Stimulated activated CD8-positive, alpha-beta memory T cell treated with anti-CD3 and anti-CD28 coated beads, Interleukin-15, amount 100 ng/mL, for 48 hours (primary cell): ENCODE data around the gene ARL6IP5.

ENCODE experiments used
- DNase-seq, 2 donors: peaks; one replicate each; pipeline ENCODE4 v3.0.0-alpha.2; 2020; ENCODE audit warnings: low read depth in 2 of 2

ARL6IP5 gene

GRCh38 chr3:69085833-69086722 lies 1.3 kb downstream of the ARL6IP5 start:
- DNase-seq: peak; percentile 65 to 76

GRCh38 chr3:69087030-69087791 lies 2.5 kb downstream of the ARL6IP5 start:
- DNase-seq: no peak

GRCh38 chr3:69088063-69088462 lies 3.3 kb downstream of the ARL6IP5 start:
- DNase-seq: no peak

- DNase-seq: no peak
Measured at GRCh38 chr3:69090021-69090420, 5.3 kb downstream of the ARL6IP5 start.

- no peak for DNase-seq
Measured at GRCh38 chr3:69091389-69092029, 6.8 kb downstream of the ARL6IP5 start.

GRCh38 chr3:69092030-69092516 lies 7.3 kb downstream of the ARL6IP5 start:
- DNase-seq: no peak

GRCh38 chr3:69094467-69095205 lies 9.9 kb downstream of the ARL6IP5 start:
- no peak for DNase-seq

GRCh38 chr3:69095636-69096035 lies 10.9 kb downstream of the ARL6IP5 start:
- DNase-seq: no peak

- no peak for DNase-seq
Measured at GRCh38 chr3:69096299-69096698, 11.6 kb downstream of the ARL6IP5 start.

- no peak for DNase-seq
Measured at GRCh38 chr3:69097407-69098086, 12.8 kb downstream of the ARL6IP5 start.

GRCh38 chr3:69099576-69099975 lies 14.8 kb downstream of the ARL6IP5 start:
- DNase-seq: no peak

GRCh38 chr3:69102384-69102783 lies 17.6 kb downstream of the ARL6IP5 start:
- no peak for DNase-seq

- DNase-seq: no peak
Measured at GRCh38 chr3:69103123-69103522, 18.4 kb downstream of the ARL6IP5 start.

GRCh38 chr3:69104586-69104985 lies 19.8 kb downstream of the ARL6IP5 start:
- no peak for DNase-seq

GRCh38 chr3:69105320-69105719 lies 20.6 kb downstream of the ARL6IP5 start:
- no peak for DNase-seq

- DNase-seq: no peak
Measured at GRCh38 chr3:69107841-69108240, 23.1 kb downstream of the ARL6IP5 start.

- no peak for DNase-seq
Measured at GRCh38 chr3:69108811-69109210, 24.1 kb downstream of the ARL6IP5 start.

- no peak for DNase-seq
Measured at GRCh38 chr3:69110941-69111546, 26.3 kb downstream of the ARL6IP5 start.

- DNase-seq: no peak
Measured at GRCh38 chr3:69113536-69113935, 28.8 kb downstream of the ARL6IP5 start.

GRCh38 chr3:69115731-69116130 lies 31.0 kb downstream of the ARL6IP5 start:
- DNase-seq: no peak

GRCh38 chr3:69116162-69116561 lies 31.4 kb downstream of the ARL6IP5 start:
- no peak for DNase-seq
